Measurements from ENCODE around the gene TSR3.

GRCh38 chr16:1364510-1364909, 12.8 kb upstream of the TSR3 start:
- TF ChIP-seq CTCF (IDR thresholded peaks at IDR 0.05) (no peak), ZFX (IDR thresholded peaks at IDR 0.05; ENCODE audit: borderline replicate concordance) (no peak)

Measured in 22Rv1 (cell line).